HG02852 (cell line): Measurements from ENCODE around the gene MLLT10.
"Not testable (repeated sequence)": the region's sequence is repeated elsewhere in the genome, so short reads cannot be mapped to it uniquely, and the experiment has no call there.

Experiments used
- ATAC-seq: cut with Tn5 transposase; IDR thresholded peaks from one replicate; pipeline ENCODE4 v1.9.1; 2021; ENCODE audit warnings: mild to moderate bottlenecking, moderate library complexity; ENCODE audit not compliant: unreplicated experiment

Gene MLLT10

DNA sequence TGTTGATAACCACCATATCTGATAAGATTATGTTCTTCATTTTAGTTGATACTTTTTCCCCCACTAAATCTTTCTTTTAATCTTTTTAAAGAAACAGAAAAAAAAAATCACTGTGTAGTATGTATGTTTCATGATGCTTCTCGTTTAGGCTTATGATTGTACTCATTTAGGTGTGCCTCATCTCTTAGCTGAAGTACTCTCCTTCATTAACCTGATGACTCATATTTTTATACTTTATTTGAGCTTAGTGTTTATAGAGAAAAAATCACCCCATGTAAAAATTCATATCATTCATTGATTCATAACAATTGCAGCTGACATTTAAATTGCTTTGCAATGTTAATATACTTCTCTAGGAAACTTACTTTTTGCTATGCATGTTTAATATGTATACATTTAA, 158.9 kb downstream of the MLLT10 start:
- no peak for ATAC-seq

- ATAC-seq: no peak
These were observed 159.4 kb downstream of the MLLT10 start for GRCh38 chr10:21693418-21693817.

DNA sequence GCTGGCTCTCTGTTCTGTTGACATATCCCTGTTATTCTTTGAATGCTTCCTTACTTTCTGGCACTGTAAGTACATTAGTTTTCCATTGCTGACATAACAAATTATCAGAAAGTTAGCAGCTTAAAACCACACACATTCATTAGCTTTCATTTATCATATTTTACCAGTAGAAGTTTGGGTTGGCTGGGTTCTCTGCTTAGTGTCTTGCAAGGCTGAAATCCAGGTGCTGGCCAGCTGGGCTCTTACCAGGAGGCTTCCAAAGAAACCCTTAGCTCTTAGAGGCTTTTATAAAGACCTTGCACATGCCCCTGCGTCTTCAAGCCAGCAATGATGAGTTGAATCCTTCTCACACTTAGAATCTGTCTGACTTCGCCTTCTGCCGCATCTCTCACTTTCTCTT, 160.6 kb downstream of the MLLT10 start:
- ATAC-seq: no peak

GRCh38 chr10:21696302-21696701, 162.3 kb downstream of the MLLT10 start:
- ATAC-seq: no peak

DNA sequence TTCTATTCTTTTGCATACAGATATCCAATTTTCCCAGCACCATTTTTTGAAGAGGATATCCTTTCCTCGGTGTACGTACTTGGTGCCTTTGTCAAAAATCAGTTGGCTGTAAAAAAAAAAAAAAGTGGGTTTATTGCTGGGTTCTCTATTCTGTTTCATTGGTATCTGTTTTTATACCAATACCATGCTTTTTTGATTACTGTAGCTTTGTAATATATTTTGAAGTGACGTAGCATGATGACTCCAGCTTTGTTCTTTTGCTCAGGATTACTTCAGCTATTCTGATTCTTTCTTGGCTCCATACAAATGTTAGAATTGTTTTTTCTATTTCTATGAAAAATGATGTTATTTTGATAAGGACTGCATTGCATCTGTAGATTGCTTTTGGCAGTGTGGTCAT, 165.5 kb downstream of the MLLT10 start:
- ATAC-seq: no peak

GRCh38 chr10:21700474-21700873, 166.4 kb downstream of the MLLT10 start:
- ATAC-seq: no peak

DNA sequence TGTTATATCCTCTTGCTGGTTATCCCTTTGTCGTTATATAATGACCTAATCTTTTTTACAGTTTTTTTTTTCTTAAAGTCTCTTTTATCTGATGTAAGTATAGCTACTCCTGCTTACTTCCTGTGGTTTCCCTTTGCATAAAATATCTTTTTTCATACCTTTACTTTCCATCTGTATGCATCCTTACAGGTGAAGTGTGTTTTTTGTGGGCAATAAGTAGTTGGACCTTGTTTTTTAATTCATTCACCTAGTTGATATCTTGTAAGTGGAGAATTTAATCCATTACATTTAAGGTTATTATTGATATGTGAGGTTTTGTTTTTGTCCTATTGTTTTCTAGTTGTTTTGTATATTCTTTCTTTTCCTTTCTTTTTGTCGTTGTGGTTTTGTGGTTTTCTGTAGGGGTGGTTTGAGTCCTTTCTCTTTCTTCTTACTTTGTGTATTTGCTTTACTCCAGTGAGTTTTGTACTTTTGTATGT, 168.6 kb downstream of the MLLT10 start:
- ATAC-seq: peak; percentile 83

DNA sequence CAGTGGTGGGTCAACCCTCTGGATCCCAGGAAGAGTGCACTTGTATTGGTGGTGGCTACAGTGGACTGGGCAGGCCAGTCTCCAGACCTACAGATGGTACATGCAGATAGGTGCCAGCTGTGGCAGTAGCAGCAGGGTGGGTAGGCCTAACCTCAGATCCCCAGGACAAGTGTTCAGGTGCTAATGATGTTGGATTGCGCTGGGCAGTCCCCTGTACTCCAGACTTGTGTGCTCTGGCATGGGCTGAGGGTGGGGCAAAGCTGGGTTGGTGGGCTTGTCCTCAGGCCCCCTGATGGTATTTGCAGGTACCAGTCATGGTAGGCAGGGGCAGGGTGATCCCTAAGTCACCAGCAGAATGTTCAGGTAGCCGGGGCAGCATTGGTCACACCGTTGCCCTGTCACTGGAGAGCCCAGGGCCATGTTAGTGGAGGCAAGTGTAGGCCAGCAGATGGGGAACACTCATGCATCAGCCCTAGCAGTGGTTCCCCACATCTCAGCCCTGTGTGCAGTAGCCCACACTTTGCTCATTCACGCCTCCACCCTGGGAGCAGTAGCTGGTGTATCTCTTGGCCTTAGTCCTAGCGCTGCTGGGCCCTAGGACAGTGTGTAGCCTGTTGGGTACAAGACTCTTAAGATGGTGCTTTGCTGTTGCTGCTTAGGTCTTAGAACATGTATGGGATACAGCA, 171.3 kb downstream of the MLLT10 start:
- no peak for ATAC-seq

GRCh38 chr10:21705828-21706176, 171.8 kb downstream of the MLLT10 start:
- ATAC-seq: no peak

- no peak for ATAC-seq
These were observed 173.5 kb downstream of the MLLT10 start for GRCh38 chr10:21707498-21707897.

DNA sequence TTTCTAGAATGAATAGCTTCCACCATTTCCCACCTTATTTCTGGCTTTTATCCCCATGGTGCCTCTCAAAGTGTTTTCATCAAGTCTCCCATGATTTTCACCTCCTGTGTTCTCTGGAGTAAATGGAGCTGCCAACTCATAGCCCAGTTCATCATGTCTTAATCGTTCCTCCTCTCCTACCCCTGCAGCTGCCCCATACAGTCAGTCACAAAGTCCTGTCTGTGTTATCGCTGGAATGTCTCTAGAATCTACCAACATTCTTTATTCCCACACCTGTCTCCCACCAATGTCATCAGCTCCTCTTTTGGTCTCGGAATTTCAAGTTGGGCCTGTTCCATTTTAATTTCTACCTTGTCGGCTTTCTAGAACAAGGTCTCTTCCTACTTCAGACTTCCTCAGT, 178.9 kb downstream of the MLLT10 start:
- ATAC-seq: no peak

- ATAC-seq: no peak
These were observed 181.6 kb downstream of the MLLT10 start for GRCh38 chr10:21715531-21716195.

- not testable (repeated sequence) for ATAC-seq
These were observed 183.5 kb downstream of the MLLT10 start for GRCh38 chr10:21717437-21718054.

DNA sequence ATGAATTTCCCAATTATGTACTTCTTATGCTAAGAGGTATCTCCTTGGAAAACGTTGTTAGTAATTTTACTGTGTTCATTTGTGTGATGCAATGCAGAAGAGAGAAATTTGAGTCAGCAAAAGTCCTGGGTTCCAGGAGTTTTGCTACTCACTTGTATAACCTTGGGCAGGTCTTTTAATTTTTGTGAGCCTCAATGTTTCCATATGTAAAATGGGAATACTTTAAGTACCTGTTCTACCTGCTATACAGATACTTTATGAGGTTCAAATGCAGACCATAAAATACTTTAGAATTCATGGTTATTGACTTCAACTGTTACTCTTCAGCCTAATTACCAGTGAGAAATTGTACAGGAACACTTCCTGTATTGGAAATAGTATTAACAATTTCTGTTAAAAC, 185.5 kb downstream of the MLLT10 start:
- ATAC-seq: no peak

DNA sequence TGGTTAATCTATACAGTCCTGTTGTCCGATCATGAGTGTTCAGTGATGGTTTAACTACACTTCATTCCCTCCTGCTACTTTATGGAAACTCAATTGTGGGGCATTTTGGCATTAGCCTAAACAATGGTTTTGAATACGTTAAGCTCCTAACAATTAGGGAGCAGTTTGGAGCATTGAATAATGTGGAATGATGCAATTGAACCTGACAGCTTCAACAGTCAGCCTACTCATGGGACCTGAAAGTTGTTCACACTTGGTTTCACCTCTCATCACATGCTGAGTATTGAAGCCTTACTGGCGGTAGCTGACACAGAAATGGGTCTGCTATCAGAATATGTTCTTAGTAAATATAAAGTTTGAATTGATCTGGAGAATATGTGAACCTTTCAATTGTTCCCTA, 186.1 kb downstream of the MLLT10 start:
- no peak for ATAC-seq

DNA sequence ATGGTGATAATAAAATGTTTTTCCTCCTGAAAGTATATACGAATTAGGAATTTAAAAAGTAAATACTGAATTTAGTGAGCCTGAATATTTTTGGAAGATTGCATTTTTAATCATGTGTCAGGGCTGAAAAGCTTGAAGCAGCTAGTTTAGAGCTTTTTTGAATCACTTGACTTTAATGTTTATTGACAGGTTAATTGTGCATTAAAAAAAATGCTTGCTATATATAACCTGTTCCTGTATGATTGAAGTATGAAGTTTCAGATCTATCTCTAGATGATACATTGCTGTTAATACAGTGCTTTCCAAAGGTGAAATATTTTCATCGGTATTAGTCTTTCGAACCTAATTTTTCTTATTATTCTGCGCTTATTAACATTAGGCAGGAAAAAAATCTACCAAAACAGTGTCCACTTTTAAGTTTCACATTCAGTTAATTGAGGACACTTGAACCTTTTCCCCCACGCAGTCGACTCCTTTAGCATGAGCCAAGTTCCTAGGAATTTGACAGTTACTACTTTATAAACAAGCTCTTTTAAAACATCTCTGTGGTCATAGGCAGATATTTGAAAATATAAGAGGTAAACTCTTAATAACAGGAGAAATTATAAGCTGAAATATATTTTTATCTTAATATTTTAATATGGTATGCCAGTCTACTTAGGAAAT, 187.1 kb downstream of the MLLT10 start:
- ATAC-seq: no peak

DNA sequence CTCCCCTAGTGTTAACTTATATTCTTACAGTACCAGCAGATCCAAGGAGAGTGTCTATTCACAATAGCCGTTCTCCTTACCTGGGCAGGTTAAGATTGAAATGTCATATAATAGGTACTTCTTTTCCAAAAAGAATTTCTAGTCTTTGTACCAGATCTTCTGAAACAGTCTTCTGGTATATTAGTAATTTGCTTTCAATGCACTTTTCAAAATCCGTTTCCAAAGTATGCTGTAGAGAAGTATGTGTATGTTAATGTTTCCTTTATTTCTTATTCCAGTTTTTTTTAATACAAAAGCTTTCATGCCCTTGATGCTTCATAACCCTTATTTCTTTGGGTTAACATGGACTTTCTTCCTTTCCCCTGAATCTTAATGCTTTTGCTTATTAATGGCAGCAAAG, 188.2 kb downstream of the MLLT10 start:
- no peak for ATAC-seq

- no peak for ATAC-seq
These were observed 190.1 kb downstream of the MLLT10 start for GRCh38 chr10:21724020-21724589.

DNA sequence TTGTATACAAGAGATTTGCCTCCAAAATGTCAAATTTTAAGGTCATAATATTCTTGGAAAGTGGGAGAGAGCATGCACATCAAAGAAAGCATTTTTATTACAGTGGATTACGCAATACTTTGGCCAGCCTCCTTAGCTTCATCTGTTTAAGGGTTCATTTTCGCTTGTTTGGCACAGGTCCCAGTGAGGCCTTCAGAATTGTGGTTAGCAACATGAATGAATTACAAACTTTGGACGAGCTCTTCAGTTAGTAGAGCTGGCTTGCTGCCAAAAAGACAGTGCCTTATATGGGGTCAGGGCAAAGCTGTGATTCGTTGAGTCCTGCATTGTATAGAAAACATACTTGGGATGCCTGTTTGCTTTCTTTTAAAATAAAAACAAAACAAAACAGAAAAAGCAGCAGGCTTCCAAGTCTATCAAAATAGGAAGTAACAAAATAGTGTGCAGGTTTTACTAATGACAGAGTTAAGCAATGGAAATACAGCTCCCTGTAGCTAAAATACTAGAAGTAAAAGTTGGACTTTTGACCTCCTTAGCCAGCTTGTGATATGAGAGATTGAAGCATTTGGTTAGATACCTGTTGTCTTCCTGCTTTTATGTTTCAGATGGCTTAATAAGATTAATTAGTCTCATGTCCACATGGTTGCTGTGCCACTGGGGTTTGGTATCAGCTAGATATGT, 190.8 kb downstream of the MLLT10 start:
- peak; percentile 50 for ATAC-seq

- ATAC-seq: no peak
These were observed 192.7 kb downstream of the MLLT10 start for GRCh38 chr10:21726601-21727225.
